ENCODE results near the gene REC8.

- no peak for TF ChIP-seq POLR2AphosphoS5 (IDR thresholded peaks at IDR 0.05; ENCODE audit: low read depth, low read length)
- no peak for TF ChIP-seq CTCF (IDR thresholded peaks at IDR 0.05)
- no peak for TF ChIP-seq REST (IDR thresholded peaks at IDR 0.05; ENCODE audit: insufficient read depth in 1 of 2, low read depth in 2 of 2, low read length in 1 of 2)
- no peak for TF ChIP-seq SIN3A (IDR thresholded peaks at IDR 0.05; ENCODE audit: borderline replicate concordance, insufficient read depth, low read depth, low read length)
Measured at GRCh38 chr14:24194873-24195185, 22.9 kb downstream of the REC8 start.
